GM19372 (cell line): ENCODE measurements around the gene TSPAN14.

Experiments
- ATAC-seq: cut with Tn5 transposase; IDR thresholded peaks from one replicate; pipeline ENCODE4 v1.9.1; 2021; ENCODE audit warnings: mild to moderate bottlenecking, low read depth, moderate library complexity; ENCODE audit not compliant: unreplicated experiment

The TSPAN14 gene

GRCh38 chr10:80485076-80485945 lies 31.2 kb downstream of the TSPAN14 start:
- ATAC-seq: no peak

GRCh38 chr10:80485946-80486764 lies 32.0 kb downstream of the TSPAN14 start:
- ATAC-seq: no peak

DNA sequence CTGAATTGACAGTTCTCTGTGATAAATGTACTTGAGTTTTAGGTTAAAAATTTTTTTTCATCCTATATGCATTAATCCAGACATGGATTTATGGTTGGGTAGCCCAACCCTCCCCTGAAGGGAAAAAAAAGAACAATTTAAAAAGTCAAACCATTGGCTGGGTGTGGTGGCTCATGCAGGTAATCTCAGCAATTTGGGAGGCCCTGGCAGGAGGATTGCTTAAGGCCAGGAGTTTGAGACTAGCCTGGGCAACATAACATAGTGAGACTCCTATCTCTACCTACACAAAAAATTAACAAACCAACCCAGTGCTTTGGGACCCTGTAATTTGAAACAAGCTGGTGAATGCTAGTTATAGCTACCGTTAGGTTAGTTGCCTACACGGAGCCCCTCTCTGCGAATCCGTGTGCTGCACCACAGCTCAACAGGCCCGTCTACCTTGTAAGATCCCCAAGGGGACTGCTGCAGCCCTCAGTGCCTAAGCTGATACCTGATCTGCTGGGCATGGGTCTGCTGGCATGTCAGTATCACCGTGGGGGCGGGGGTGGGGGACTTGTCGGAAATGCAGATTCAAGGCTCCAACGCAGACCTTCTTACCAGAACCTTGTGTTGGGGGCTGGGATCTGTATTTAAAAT lies 32.8 kb downstream of the TSPAN14 start:
- no peak for ATAC-seq

GRCh38 chr10:80487421-80487785 lies 33.3 kb downstream of the TSPAN14 start:
- no peak for ATAC-seq

GRCh38 chr10:80487791-80488538 lies 33.9 kb downstream of the TSPAN14 start:
- no peak for ATAC-seq

DNA sequence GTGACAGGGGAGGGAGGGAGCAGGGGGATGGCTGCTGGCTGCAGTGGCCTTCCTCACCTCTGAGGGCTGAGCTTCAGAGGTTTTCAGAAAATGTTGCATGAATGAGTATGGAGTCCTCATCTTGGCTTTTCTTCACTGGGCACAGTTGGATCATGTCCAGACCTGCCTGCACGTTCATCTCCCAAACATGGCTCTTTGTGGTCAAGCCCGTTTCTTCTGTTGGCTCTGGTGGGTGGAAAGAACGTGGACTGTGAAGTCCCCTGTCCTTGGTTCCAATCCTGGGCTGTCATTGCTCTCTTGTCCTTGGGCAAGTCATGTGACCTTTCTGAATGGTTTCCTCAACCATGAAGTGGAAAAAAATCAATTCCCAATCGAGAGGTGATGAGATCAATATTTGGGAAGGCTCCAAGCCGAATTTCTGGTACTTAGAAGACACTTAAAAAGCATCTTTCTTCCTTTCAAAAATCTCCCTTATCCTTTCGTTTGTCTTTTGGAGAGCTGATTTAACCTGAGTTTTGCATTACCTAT lies 34.5 kb downstream of the TSPAN14 start:
- ATAC-seq: no peak

GRCh38 chr10:80489371-80490112 lies 35.4 kb downstream of the TSPAN14 start:
- ATAC-seq: no peak

- ATAC-seq: no peak
These were observed 37.4 kb downstream of the TSPAN14 start for GRCh38 chr10:80491251-80492102.

DNA sequence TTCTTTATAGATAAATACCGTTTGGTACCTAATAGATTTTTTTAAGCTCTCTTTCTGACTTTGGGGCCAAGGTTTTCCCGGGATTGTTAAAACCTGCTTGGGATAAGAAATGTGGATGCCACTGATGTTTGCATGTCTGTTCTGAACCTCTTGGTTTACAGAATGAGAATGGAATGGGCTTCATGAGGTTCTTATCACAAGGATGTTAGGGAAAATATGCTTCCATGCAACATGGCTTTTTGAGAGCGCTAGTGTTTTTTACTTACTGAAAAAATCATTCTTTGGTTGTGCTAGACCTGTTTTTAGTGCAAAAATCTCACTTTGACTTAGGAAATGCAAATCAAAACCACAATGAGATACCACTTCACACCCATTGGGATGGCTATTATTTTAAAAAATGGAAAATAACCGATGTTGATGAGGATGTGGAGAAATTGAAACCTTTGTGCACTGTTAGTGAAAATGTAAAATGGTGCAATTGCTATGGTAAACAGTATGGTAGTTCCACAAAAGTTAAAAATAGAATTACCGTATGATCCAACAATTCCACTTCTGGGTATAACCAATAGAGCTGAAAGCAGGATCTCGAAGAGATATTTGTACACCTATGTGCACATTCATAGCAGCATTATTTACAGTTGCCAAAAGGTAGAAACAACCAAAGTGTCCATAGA lies 38.9 kb downstream of the TSPAN14 start:
- no peak for ATAC-seq

DNA sequence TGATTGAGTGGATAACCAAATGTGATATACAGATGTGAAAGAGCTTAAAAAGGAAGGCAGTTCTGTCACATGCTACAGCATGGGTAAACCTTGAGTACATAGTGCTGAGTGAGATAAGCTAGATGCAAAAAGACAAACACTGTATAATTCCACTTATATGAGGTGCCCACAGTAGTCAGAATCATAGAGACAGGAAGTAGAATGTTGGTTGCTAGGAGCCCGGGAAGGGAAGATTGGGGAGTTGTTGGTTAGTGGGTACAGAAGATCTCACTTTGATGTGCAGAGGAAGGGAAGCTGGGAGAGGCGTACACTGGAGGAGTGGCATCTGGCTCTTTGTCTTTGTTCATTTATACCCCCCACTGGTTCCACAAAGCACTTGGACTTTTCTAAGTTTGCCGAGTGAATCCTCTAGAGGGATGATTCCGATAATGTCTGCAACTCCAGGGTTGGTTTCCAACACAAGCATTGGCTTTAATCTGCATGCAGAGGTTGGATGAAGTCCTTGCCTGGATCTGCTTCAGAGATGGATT lies 39.5 kb downstream of the TSPAN14 start:
- no peak for ATAC-seq

- no peak for ATAC-seq
These were observed 42.6 kb downstream of the TSPAN14 start for GRCh38 chr10:80496555-80497172.

DNA sequence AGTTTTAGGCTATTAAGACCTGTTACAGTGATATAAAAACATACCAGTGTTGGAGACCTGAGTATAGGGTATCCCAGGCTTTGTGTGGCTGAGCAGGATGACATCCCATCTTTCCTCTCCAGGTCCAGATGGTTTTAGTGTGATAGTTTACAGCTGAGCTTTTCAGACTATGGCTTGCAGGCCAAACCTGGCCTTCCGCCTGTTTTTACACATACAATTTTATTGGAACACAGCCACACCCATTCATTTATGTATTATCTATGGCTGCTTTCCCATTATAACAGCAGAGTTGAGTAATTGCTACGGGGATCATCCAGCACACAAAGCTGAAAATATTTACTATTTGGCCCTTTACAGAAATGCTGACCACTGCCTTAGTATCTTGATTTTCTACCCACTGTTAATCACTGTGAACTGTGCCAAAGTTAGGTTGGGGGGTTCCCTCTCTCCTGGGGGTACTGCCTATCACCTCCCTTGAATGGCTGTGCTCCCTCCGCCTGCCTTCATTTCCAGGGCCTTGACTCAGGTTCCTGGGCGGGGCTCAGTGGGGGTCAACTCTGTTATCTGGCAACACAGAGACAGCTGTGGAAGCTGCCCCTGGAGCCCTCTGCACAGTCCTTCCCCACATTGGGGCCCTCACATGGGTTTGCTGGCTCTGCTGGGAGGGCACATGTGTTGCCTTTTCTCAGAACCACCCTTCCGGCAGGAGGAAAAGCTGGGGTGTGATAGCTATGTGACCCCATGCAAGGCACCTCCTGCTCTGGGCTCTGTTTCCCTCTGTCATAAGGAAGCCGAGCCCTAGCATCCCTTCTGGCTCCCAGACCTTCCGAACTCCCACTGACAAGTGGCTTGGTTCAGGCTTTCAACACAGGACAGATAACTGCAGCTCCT lies 43.3 kb downstream of the TSPAN14 start:
- no peak for ATAC-seq

DNA sequence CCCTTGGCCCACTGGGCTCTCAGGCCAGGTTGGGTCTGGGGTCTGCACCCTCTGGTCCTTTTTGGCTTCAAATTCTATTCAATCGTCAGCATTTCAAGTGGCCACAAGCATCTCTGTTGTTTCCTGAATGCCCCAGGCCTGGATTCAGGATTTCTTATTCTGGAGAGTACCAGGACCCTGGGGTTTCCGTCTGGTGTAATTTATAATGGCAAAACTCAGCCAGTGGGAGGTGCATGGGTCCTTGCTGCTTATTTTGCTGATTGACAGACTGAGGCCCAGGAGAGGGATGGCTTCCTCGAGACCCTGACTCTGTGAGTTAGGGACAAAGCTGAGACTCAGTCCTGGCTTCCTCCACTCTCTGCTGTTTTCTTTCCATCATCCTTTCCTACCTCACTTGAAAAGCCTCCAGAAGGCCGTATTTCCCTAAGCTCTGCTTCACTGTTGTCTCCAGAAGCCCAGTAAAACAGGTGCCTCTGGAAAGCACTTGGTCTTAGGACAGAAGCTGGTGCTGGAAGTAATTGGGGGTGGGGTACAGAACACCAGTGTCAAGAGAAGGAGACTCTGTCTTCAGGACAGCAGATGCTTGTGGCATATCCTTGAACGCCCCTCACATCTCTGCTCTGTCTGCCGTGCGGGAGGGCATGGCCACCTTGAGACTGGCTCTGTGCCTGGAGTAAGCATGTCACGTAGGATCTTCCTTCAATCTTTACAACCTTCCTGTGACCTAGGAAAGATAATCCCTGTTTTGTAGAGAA lies 44.1 kb downstream of the TSPAN14 start:
- no peak for ATAC-seq

GRCh38 chr10:80498833-80499741 lies 45.0 kb downstream of the TSPAN14 start:
- ATAC-seq: no peak
